GM15510 (cell line): Measurements from ENCODE around the gene SCFD2.

Experiments used
- POLR2A ChIP-seq: IDR thresholded peaks from 3 replicates; pipeline ENCODE4 v1.6.1; 2011; ENCODE audit warnings: borderline replicate concordance; ENCODE audit not compliant: insufficient read length; ENCODE audit errors: extremely low read depth

The SCFD2 gene

GRCh38 chr4:53175640-53176039 is 190.2 kb downstream of the SCFD2 start:
- TF ChIP-seq POLR2A, result no peak

GRCh38 chr4:53174823-53175222 is 191.0 kb downstream of the SCFD2 start:
- no peak for TF ChIP-seq POLR2A

- no peak for TF ChIP-seq POLR2A
These were observed 192.3 kb downstream of the SCFD2 start for GRCh38 chr4:53173576-53173975.

- TF ChIP-seq POLR2A, result no peak
These were observed 194.1 kb downstream of the SCFD2 start for GRCh38 chr4:53171797-53172196.

- no peak for TF ChIP-seq POLR2A
These were observed 195.9 kb downstream of the SCFD2 start for GRCh38 chr4:53169695-53170617.

GRCh38 chr4:53168228-53168627 is 197.6 kb downstream of the SCFD2 start:
- TF ChIP-seq POLR2A, result no peak

GRCh38 chr4:53162969-53163368 is 202.9 kb downstream of the SCFD2 start:
- TF ChIP-seq POLR2A, result no peak

GRCh38 chr4:53161787-53162433 is 204.0 kb downstream of the SCFD2 start:
- TF ChIP-seq POLR2A, result no peak

- no peak for TF ChIP-seq POLR2A
These were observed 204.6 kb downstream of the SCFD2 start for GRCh38 chr4:53161051-53161786.

GRCh38 chr4:53156896-53157295 is 209.0 kb downstream of the SCFD2 start:
- no peak for TF ChIP-seq POLR2A

GRCh38 chr4:53152467-53152866 is 213.4 kb downstream of the SCFD2 start:
- no peak for TF ChIP-seq POLR2A

GRCh38 chr4:53151489-53151788 is 214.4 kb downstream of the SCFD2 start:
- TF ChIP-seq POLR2A, result no peak

GRCh38 chr4:53150631-53151488 is 215.0 kb downstream of the SCFD2 start:
- TF ChIP-seq POLR2A, result no peak

GRCh38 chr4:53147711-53148110 is 218.2 kb downstream of the SCFD2 start:
- no peak for TF ChIP-seq POLR2A
